ACHN (cell line): Measurements from ENCODE around the gene TESK1.
"Not testable (repeated sequence)": the region's sequence is repeated elsewhere in the genome, so short reads cannot be mapped to it uniquely, and the experiment has no call there.

ENCODE experiments used
- DNase-seq: peaks from one replicate; pipeline ENCODE4 v3.0.0-alpha.2; 2015
- in situ Hi-C: cut with HindIII; loops from 2 replicates; pipeline ENCODE4 v1.10.0; 2017; ENCODE audit warnings: low sequenced_read_pairs, low pct_ligation_motif_present, low pct_unique_long_range_greater_than_20kb

The TESK1 gene

DNA sequence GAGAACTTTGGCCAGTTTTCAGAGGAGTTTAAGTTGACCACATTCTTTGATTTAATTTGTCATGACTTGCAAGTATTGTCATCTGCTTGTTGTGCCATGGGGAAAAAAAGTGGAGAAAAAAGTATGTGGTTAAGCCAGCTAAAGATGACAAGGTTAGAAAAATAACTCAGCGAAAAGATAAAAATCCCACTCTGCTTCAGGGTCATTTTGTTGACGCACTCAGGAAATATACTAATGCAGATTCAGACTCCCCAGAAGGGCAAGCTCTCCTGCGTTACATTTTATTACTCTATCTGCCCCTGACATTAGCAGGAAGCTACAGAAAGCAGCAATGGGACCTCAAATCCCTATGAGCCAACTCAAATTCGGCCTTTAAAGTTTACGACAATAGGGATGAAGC is 27.6 kb upstream of the TESK1 start:
- DNase-seq: no peak
- in situ Hi-C loops: no loop called here

DNA sequence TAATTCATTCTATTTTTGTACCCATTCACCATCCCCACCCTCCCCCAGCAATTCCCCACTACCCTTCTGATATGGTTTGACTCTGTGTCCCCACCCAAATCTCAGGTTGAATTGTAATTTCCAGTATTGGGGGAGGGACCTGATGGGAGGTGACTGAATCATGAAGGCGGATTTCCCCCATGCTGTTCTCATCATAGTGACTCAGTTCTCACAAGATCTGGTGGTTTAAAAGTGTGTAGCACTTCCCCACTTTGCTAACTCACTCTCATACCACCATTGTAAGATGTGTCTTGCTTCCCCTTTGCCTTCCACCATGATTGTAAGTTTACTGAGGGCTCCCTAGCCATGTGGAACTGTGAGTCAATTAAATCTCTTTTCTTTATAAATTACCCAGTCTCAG is 25.9 kb upstream of the TESK1 start:
- in situ Hi-C loops: no loop called here
- no peak for DNase-seq

DNA sequence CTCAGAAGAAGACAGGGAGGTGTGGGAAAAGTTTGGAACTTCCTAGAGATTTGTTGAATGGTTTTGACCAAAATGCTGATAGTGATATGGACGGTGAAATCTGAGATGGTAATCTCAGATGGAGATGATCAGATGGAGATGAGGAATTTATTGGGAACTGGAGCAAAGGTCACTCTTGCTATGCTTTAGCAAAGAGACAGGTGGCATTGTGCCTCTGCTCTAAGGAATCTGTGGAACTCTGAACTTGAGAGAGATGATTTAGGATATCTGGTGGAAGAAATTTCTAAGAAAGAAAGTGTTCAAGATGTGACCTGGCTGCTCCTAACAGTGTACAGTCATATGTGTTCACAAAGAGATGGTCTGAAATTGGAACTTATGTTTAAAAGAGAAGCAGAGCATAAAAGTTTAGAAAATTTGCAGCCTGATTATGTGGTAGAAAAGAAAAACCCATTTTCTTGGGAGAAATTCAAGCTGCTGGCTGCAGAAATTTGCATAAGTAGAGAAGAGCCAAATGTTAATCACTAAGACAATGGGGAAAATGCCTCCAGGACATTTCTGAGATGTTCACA is 25.3 kb upstream of the TESK1 start:
- in situ Hi-C loops: not testable (repeated sequence)

DNA sequence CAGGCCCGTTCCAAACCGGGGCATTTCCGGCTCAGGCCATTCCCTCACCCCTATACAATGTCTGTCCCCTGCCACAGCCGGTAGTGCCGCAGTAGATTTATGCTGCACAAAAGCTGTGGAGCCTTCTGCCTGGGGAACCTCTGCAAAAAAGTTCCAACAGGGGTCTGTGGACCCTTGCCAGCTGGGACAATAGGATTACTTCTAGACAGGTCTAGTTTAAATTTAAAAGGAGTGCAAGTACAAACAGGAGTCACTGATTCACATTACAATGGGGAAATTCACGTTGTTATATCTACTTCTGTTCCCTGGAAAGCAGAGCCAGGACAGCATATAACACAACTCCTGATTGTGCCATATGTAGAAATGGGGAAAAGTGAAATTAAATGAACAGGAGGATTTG is 21.5 kb upstream of the TESK1 start:
- in situ Hi-C loops: not testable (repeated sequence)

More for the DNA sequence above, 25.3 kb upstream of the TESK1 start:
- not testable (repeated sequence) for DNase-seq

DNA sequence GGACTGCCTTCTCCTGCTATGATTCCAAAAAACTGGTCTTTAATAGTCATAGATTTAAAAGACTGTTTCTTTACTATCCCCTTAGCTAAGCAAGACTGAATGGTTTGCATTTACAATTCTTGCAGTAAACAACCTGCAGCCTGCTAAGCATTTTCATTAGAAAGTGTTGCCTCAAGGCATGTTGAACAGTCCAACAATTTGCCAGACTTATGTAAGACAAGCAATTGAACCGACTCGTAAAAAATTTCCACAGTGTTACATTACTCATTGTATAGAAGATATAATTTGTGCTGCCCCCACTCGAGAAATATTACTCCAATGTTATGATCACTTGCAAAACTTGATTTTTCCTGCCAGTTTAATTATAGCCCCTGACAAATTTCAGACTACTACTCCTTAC is 20.4 kb upstream of the TESK1 start:
- not testable (repeated sequence) for DNase-seq

More for the DNA sequence above, 21.5 kb upstream of the TESK1 start:
- DNase-seq: not testable (repeated sequence)

DNA sequence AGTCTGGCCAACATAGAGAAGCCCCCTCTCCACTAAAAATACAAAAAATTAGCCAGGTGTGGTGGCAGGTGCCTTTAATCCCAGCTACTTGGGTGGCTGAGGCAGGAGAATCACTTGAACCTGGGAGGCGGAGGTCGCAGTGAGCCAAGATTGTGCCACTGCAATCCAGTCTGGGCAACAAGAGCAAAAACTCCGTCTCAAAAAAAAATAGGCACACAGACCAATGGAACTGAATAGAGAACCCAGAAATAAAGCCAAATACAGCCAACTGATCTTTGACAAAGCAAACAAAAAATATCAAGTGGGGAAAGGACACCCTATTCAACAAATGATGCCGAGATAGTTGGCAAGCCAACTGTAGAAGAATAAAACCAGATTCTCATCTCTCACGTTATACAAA is 16.6 kb upstream of the TESK1 start:
- in situ Hi-C loops, DNase-seq: not testable (repeated sequence)

More for the DNA sequence above, 20.4 kb upstream of the TESK1 start:
- in situ Hi-C loops: not testable (repeated sequence)

DNA sequence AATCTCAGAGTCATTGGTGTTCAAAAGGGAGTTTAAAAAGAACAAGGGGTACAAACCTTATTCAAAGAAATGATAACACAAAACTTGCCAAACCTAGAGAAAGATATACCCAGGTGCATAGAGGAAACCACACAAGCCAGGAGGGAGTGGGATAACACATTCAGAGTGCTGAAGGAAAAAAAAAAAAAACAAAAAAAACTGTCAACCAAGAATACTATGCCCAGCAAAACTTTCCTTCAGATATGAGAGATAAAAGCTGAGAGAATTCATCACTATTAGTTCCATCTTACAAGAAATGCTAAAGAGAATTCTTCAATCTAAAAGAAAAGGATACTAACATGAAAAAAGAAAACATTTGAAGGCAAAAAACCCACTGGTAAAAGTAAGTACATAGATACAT is 11.5 kb upstream of the TESK1 start:
- DNase-seq: no peak
- in situ Hi-C loops: no loop called here

DNA sequence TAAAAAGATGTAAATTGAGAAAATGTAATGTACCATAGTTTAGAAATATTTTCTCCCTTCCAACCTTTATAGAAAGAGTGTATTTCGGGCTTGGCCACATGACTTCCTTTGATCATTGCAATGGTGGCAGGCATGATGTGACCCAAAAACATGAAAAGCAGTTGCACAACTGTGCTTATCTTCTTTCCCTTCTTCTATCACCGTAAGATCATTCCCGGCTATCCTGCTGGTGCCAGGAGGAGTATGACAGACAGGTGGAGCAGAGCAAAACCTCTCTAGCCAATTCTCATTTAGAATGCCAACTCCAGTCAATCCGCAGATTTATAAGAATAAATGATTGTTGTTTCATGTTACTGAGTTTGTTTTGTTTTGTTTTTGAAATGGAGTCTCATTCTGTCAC is 10.6 kb upstream of the TESK1 start:
- no peak for DNase-seq
- in situ Hi-C loops: no loop called here

DNA sequence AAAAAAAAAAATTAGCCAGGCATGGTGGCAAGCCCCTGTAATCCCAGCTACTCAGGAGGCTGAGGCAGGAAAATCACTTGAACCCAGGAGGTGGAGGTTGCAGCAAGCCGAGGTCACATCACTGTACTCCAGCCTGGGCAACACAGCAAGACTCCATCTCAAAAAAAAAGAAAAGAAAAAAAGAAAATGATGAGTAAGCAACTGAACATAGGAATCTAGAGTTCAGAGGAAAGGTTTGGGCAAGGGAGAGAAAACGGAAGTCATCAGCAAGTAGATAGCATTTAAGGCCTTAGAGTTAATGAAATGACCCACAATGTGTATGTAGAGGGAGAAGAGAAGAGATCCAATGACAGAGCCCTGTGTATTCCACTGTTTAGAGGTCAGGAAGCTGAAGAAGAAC is 8.2 kb upstream of the TESK1 start:
- in situ Hi-C loops, DNase-seq: not testable (repeated sequence)

DNA sequence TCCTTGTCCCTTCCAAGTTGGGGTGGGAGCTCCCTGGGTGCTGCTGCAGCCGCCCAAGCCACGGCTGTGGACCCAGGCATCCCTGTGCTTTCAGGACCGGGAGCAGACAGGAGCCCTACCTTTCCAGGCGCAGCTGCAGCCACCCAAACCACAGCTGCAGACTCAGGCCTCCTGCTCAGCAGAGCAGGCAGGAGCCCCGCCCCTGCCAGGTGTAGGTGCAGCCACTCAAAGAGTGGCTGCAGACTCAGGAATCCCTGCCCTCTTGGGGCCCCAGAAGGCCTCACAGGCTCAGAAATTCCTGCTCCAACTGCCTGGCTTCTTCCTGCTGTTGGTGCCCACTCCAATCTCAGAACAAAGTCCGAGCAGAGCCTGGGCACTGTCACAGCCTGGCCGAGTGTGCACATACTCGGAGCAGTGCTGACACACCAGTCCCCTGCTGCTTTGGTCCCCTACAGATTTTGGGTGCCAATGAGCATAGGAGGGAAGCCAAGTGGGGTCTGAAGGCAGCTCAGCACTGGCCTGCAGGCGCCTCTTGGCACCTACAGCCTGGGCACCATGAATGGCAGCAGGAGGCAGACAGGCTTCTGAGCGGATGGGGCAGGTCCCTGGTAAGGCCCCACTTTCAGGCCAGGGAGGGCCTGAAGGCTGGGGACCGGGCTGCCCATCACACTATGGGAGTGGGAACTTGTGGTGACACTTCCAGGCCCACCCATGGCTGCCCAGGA is 6.0 kb upstream of the TESK1 start:
- in situ Hi-C loops: no loop called here
- DNase-seq: no peak

DNA sequence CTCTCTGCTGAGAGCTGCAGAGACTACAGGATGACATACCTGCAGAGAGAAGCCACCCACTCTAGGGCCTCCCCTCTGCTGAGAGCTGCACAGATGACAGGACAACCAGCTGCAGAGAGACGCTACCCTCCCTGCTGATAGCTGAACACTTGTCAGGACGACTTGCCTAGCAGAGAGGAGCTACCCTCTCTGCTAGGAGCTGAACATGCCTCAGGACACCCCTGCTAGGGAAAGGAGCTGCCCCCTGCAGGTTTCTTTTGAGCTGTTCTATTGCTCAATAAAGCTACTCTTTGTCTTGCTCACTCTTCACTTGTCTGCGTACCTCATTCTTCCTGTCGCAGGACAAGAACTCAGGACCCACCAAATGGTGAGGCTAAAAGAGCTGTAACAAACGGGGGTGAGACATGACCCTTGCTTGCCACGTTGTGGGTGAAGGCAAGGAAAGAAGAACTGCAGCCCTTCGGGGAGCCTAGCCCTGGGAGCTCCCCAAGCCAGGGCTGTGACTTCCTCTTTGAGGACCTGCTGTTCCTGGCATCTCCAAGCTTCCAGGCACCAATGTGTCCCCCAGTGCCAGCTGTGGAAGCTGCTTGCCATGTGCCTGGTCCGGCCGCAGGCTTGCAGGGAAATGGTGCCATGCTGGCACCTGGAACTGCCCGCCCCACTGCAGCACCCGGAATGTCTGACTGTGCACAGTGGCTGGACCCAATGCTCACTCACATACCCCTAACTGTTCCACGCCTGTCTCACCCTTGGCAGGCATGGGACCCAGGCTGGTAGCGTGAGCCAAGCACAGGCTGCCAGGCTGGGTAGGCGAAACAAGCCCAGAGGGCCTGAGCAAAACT is 5.1 kb upstream of the TESK1 start:
- in situ Hi-C loops: no loop called here
- DNase-seq: no peak

DNA sequence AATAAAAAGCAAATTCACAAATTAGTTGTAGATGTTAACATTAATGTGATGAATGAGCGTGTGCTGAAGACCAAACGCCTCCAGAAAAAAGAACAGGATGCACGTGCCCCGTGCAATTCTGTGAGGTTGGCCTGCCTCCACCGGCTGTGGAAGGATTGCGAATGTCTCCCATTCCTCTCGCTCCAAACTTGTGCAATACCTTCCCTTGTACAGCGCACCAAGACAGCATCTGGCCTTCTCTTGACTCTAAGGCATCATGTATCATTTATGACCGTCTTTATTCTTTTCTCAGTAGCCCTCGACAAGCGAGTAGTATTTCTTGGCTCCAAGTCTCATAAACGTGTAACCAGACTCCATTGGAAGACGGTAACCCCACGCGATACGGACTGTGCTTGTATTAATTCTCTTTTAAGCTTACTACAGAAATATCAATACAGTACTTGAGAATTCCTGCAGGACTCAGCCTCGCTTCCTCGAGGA is 1.5 kb upstream of the TESK1 start:
- in situ Hi-C loops: no loop called here
- DNase-seq: no peak

DNA sequence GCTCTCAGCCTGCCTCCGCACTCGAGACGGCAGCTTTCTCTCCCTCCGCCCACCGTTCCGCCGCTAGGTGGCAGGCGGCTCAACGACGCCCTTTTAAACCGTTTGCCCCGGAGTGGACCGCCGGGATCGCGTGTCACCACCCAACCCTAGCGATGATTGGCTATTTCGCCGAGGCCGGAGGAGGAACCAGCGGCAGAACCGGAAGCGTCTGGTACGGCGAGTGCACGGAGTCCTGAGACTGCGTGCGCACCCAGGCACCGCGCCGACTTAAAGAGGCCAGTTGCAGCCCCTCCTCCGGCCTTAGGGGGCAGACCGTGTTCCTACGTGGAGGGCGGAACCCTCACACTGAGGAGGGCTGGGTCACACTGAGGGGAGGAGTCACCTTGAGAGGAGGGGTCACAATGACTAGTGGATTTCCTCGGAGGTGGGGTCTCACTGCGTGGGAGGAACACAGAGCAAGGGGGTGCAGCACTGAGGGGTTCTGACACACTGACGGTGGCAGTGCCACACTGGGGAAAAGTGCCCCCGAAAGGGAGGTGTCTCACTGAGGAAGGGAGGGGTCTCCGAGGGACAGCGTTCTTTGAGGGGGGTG is 980 bp upstream of the TESK1 start:
- in situ Hi-C loops: no loop called here
- DNase-seq: peak; percentile 98

DNA sequence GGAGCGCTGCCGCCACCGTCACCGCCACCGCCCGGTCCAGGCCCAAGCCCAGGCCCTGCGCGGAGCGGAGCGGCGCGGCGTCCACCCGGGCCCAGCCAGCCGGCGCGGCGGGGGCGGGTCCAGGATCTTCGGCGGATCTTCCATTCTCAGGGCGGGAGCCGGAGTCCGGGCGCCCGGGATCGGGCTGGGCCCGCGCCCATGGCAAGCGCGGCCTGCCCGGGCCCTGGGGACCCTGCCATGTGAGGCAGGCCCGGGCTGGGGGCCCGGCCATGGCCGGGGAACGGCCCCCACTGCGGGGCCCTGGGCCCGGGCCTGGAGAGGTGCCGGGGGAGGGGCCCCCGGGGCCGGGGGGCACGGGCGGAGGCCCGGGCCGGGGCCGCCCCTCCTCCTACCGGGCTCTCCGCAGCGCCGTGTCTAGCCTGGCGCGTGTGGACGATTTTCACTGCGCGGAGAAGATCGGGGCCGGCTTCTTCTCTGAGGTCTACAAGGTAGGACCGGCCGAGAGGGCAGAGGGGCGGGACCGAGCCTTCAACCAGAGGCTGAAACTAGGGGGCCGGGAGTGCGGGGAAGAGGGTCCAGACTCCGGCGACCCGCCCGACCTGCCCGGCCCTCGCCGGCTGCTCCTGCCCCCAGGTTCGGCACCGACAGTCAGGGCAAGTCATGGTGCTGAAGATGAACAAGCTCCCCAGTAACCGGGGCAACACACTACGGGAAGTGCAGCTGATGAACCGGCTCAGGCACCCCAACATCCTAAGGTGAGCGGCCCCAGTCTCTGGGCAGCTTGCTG is 482 bp downstream of the TESK1 start:
- DNase-seq: peak; percentile 3

DNA sequence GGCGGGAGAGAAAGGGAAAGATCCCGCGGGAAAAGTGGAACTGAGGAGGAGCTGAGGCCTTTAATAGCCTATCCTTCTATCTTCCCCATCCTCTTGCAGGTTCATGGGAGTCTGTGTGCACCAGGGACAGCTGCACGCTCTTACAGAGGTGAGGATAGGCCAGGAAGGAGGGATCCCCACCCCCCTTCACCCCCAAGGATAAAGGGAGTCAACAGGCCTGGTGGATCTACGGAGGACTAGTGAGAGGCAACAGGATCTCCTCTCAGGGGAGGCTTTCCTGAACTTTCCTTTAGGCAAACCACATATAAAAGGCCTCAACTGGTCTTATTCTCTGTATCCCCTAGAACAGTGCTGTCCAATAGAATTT is 1.1 kb downstream of the TESK1 start:
- in situ Hi-C loops: no loop called here
- peak; percentile 2 for DNase-seq

More for the DNA sequence above, 482 bp downstream of the TESK1 start:
- in situ Hi-C loops: no loop called here

DNA sequence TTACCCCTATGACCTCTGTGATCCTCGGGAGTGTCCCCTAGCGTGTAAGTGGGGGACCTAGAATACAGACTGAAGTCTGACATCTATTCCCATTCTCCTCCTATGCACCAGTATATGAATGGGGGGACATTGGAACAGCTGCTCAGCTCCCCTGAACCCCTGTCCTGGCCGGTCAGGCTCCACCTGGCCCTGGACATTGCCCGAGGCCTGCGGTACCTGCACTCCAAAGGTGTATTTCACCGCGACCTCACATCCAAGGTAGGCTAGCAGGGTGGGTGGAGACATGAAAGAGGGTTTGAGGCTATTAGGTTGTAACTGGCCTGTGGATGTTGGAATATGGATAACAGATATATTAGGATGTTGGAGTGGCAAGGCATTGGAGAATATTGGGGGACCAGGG is 1.7 kb downstream of the TESK1 start:
- no peak for DNase-seq
- in situ Hi-C loops: no loop called here

DNA sequence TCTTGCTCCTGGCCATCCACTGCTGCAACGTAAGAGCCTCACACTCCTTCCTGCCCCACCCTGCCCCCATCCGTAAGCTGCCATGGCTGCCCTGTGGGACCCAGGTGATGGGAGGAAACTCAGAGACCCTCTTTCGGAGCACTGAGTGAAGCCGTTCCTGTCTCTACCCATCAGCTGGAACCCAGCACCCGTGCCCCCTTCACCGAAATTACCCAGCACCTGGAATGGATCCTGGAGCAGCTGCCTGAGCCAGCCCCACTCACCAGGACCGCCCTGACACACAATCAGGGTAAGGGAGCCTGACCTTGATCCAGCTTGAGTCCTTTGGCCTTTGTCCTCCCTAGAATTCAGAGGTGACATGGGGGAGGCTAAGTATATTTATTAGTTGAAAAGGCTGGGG is 3.2 kb downstream of the TESK1 start:
- in situ Hi-C loops: no loop called here
- no peak for DNase-seq
